Adrenal gland (tissue), 5 donors: Measurements from ENCODE around the gene ZNF260.

Source experiments
- CTCF ChIP-seq, 6 experiments: fragments of 450-650 bp in 4 of 6; fragments of 200-600 bp in 2 of 6; sonication (generic) in 1 of 6; IDR thresholded peaks; 1 replicate in 5 of 6; 2 replicates in 1 of 6; pipeline versions ENCODE4 v1.5.1 to v1.8.0; 2016 to 2021; ENCODE audit warnings: antibody characterized with exemption in 6 of 6, mild to moderate bottlenecking in 2 of 6, moderate library complexity in 1 of 6
- POLR2A ChIP-seq, 2 donors: fragments of 450-650 bp; IDR thresholded peaks; one replicate each; pipeline ENCODE4 v1.6.1; 2017; ENCODE audit warnings: antibody characterized with exemption in 2 of 2, mild to moderate bottlenecking in 2 of 2, moderate library complexity in 1 of 2
- donor health status: DM: no; HTN: no; CAD: no.

- TF ChIP-seq CTCF (IDR thresholded peaks at IDR 0.05) (no peak), POLR2A (IDR thresholded peaks at IDR 0.05) (no peak)
These were observed 46.7 kb upstream of the ZNF260 start for GRCh38 chr19:36574741-36575140.
